ENCODE measurements around the gene ZNF541.
A peak's percentile ranks its signal among the peaks of the same experiment; 100 is the strongest.

ZNF541 gene

GRCh38 chr19:47581605-47582319 lies 8.8 kb upstream of the ZNF541 start:
- H3K4me3 ChIP-seq (ENCODE audit: low read depth, low read length) = no peak overlapping the region
- no peak for TF ChIP-seq CTCF (IDR thresholded peaks at IDR 0.05; ENCODE audit: insufficient read depth, low read depth, low read length, missing control alignments)
- no peak for DNase-seq (ENCODE audit: low read depth)

GRCh38 chr19:47580397-47580796 lies 7.4 kb upstream of the ZNF541 start:
- H3K4me3 ChIP-seq (ENCODE audit: low read depth, low read length) = no peak overlapping the region
- no peak for TF ChIP-seq CTCF (IDR thresholded peaks at IDR 0.05; ENCODE audit: insufficient read depth, low read depth, low read length, missing control alignments)
- no peak for DNase-seq (ENCODE audit: low read depth)

- no peak for TF ChIP-seq CTCF (IDR thresholded peaks at IDR 0.05; ENCODE audit: insufficient read depth, low read depth, low read length, missing control alignments)
- H3K4me3 ChIP-seq (ENCODE audit: low read depth, low read length) = no peak overlapping the region
- no peak for DNase-seq (ENCODE audit: low read depth)
These were observed 313 bp downstream of the ZNF541 start for GRCh38 chr19:47572635-47573034.

- no peak overlapping the region for H3K4me3 ChIP-seq (ENCODE audit: low read depth, low read length)
- no peak for TF ChIP-seq CTCF (IDR thresholded peaks at IDR 0.05; ENCODE audit: insufficient read depth, low read depth, low read length, missing control alignments)
- no peak for DNase-seq (ENCODE audit: low read depth)
These were observed 3.6 kb downstream of the ZNF541 start for GRCh38 chr19:47569331-47569730.

GRCh38 chr19:47564081-47564480 lies 8.9 kb downstream of the ZNF541 start:
- no peak for TF ChIP-seq CTCF (IDR thresholded peaks at IDR 0.05; ENCODE audit: insufficient read depth, low read depth, low read length, missing control alignments)
- no peak for DNase-seq (ENCODE audit: low read depth)
- no peak overlapping the region for H3K4me3 ChIP-seq (ENCODE audit: low read depth, low read length)

- H3K4me3 ChIP-seq (ENCODE audit: low read depth, low read length) = no peak overlapping the region
- DNase-seq (ENCODE audit: low read depth) = peak; percentile 35
- no peak for TF ChIP-seq CTCF (IDR thresholded peaks at IDR 0.05; ENCODE audit: insufficient read depth, low read depth, low read length, missing control alignments)
These were observed 11.4 kb downstream of the ZNF541 start for GRCh38 chr19:47561440-47562057.
